GM23338 (cell line): ENCODE data around the gene REXO2. TPM values are rescaled to one million over a fixed set of nuclear protein-coding genes. Genes with fewer than 3 reads are reported as not detected.

Experiments
- ATAC-seq: fragments of 200-7000 bp; cut with Tn5 transposase; 3 replicates; pipeline ENCODE4 v1.9.1; 2020
- DNase-seq: peaks from one replicate; pipeline ENCODE4 v3.0.0-alpha.2; 2015; ENCODE audit warnings: low spot score
- H2AFZ ChIP-seq: fragments of 200-600 bp; sonication (generic); 2 replicates; pipeline ENCODE4 v1.8.0; 2016; ENCODE audit warnings: antibody characterized with exemption, mild to moderate bottlenecking, moderate library complexity
- H3F3A ChIP-seq: fragments of 200-600 bp; sonication (generic); replicated peaks from 2 replicates; pipeline ENCODE4 v1.8.0; 2017; ENCODE audit warnings: antibody characterized with exemption, mixed run types, low read depth
- H3K27ac ChIP-seq: fragments of 200-600 bp; sonication (generic); 2 replicates; pipeline ENCODE4 v1.6.1; 2016; ENCODE audit warnings: low read depth
- H3K27me3 ChIP-seq: fragments of 200-600 bp; sonication (generic); 2 replicates; pipeline ENCODE4 v1.8.0; 2016; ENCODE audit warnings: mild to moderate bottlenecking, mixed run types, moderate library complexity; ENCODE audit not compliant: insufficient read depth
- H3K36me3 ChIP-seq: fragments of 200-600 bp; sonication (generic); 2 replicates; pipeline ENCODE4 v1.8.0; 2016; ENCODE audit warnings: mild to moderate bottlenecking; ENCODE audit not compliant: insufficient read depth
- H3K4me1 ChIP-seq: fragments of 200-600 bp; sonication (generic); 2 replicates; pipeline ENCODE4 v1.8.0; 2016; ENCODE audit warnings: mild to moderate bottlenecking, moderate library complexity; ENCODE audit not compliant: insufficient read depth
- H3K4me2 ChIP-seq: fragments of 200-600 bp; sonication (generic); 2 replicates; pipeline ENCODE4 v1.7.1; 2017; ENCODE audit warnings: mixed run types
- H3K4me3 ChIP-seq: fragments of 200-600 bp; sonication (generic); 2 replicates; pipeline ENCODE4 v1.6.1; 2016; ENCODE audit warnings: mixed run types
- H3K79me2 ChIP-seq: fragments of 200-600 bp; sonication (generic); replicated peaks from 2 replicates; pipeline ENCODE4 v1.8.0; 2017; ENCODE audit warnings: mild to moderate bottlenecking; ENCODE audit not compliant: insufficient read depth
- H3K9me2 ChIP-seq: fragments of 200-600 bp; sonication (generic); 2 replicates; pipeline ENCODE4 v1.8.0; 2017; ENCODE audit not compliant: insufficient read depth
- H4K20me1 ChIP-seq: fragments of 200-600 bp; sonication (generic); replicated peaks from 2 replicates; pipeline ENCODE4 v1.8.0; 2017; ENCODE audit warnings: mild to moderate bottlenecking; ENCODE audit not compliant: insufficient read depth
- H3K27ac Mint-ChIP-seq: 2 replicates; pipeline ENCODE4 v1.8.0; 2020; ENCODE audit warnings: inconsistent platforms, mild to moderate bottlenecking, moderate library complexity, mixed read lengths
- H3K27me3 Mint-ChIP-seq: 3 replicates; pipeline ENCODE4 v1.8.0; 2022; ENCODE audit warnings: low read depth, mild to moderate bottlenecking, moderate library complexity, mixed read lengths, inconsistent platforms; ENCODE audit not compliant: insufficient read depth, poor library complexity
- H3K36me3 Mint-ChIP-seq: 3 replicates; pipeline ENCODE4 v1.8.0; 2021; ENCODE audit warnings: low read depth, mild to moderate bottlenecking, inconsistent platforms, moderate library complexity, mixed read lengths
- H3K4me1 Mint-ChIP-seq: 3 replicates; pipeline ENCODE4 v1.8.0; 2020; ENCODE audit warnings: mild to moderate bottlenecking, inconsistent platforms, mixed read lengths
- H3K4me3 Mint-ChIP-seq: 3 replicates; pipeline ENCODE4 v1.8.0; 2021; ENCODE audit warnings: moderate library complexity, mild to moderate bottlenecking, inconsistent platforms, mixed read lengths
- H3K9me3 Mint-ChIP-seq: 3 replicates; pipeline ENCODE4 v1.8.0; 2020; ENCODE audit warnings: moderate library complexity, mild to moderate bottlenecking, inconsistent platforms, mixed read lengths
- CREB1 ChIP-seq: fragments of 250-450 bp; sonication (Bioruptor Pico); IDR thresholded peaks from 2 replicates; pipeline ENCODE4 v1.5.0; 2020; ENCODE audit warnings: low read depth, mild to moderate bottlenecking, moderate library complexity
- CTCF ChIP-seq, 2 experiments: fragments of 200-600 bp in 1 of 2; sonication (generic) in 1 of 2; conservative IDR thresholded peaks; 2 replicates each; pipeline versions ENCODE4 v1.5.1 to v1.6.1; 2016 to 2017; ENCODE audit warnings: antibody characterized with exemption in 2 of 2, low read depth in 2 of 2, mild to moderate bottlenecking in 2 of 2, moderate library complexity in 1 of 2
- ETS1 ChIP-seq: IDR thresholded peaks from 2 replicates; pipeline ENCODE4 v1.6.1; 2016; ENCODE audit warnings: antibody characterized with exemption
- EZH2 ChIP-seq: fragments of 200-600 bp; sonication (generic); IDR thresholded peaks from one replicate; pipeline ENCODE4 v1.8.0; 2017; ENCODE audit warnings: antibody characterized with exemption, mild to moderate bottlenecking, low read depth; ENCODE audit not compliant: unreplicated experiment
- EZH2phosphoT487 ChIP-seq: fragments of 200-600 bp; sonication (generic); IDR thresholded peaks from one replicate; pipeline ENCODE4 v1.8.1; 2018; ENCODE audit warnings: antibody characterized with exemption; ENCODE audit not compliant: unreplicated experiment
- JUNB ChIP-seq: IDR thresholded peaks from one replicate; pipeline ENCODE4 v1.6.1; 2016; ENCODE audit warnings: antibody characterized with exemption; ENCODE audit not compliant: unreplicated experiment
- NANOG ChIP-seq: IDR thresholded peaks from 2 replicates; pipeline ENCODE4 v1.6.1; 2016; ENCODE audit warnings: antibody characterized with exemption, borderline replicate concordance
- POLR2AphosphoS5 ChIP-seq: IDR thresholded peaks from 2 replicates; pipeline ENCODE4 v1.6.1; 2016; ENCODE audit warnings: antibody characterized with exemption, low read depth
- REST ChIP-seq: IDR thresholded peaks from one replicate; pipeline ENCODE4 v1.6.1; 2018; ENCODE audit warnings: antibody characterized with exemption; ENCODE audit not compliant: unreplicated experiment
- STAT1 ChIP-seq: IDR thresholded peaks from one replicate; pipeline ENCODE4 v1.6.1; 2016; ENCODE audit warnings: antibody characterized with exemption; ENCODE audit not compliant: unreplicated experiment
- ZNF114 ChIP-seq: fragments of 250-450 bp; sonication (Bioruptor Pico); IDR thresholded peaks from 2 replicates; pipeline ENCODE4 v1.5.0; 2020; ENCODE audit warnings: mild to moderate bottlenecking, moderate library complexity
- ZNF331 ChIP-seq: fragments of 250-450 bp; sonication (Bioruptor Pico); IDR thresholded peaks from 2 replicates; pipeline ENCODE4 v1.5.0; 2020; ENCODE audit warnings: low read depth, mild to moderate bottlenecking, moderate library complexity
- polyA plus RNA-seq: library from polyadenylated mRNA; unstranded; fragments of >200 nt; fragmentation: Nextera tagmentation; extraction: Ambion mirVana; gene quantifications from 2 replicates; pipeline ENCODE4 v1.2.1, GENCODE V29; 2016
- total RNA-seq: library from RNA; depleted of rRNA; stranded (reverse); fragments of >200 nt; shearing (Covaris generic); gene quantifications from 2 replicates; pipeline ENCODE4 v1.2.3, GENCODE V29; 2014

Gene REXO2
- total and polyA plus RNA-seq, 2 experiments from 2014 or later, result 122 to 245 TPM

GRCh38 chr11:114426280-114426679, 13.0 kb upstream of the REXO2 start (continued):
- no peak for TF ChIP-seq CTCF (conservative IDR thresholded peaks at IDR 0.05; ENCODE audit: low read depth in 2 of 2)
- no peak for TF ChIP-seq ETS1
- TF ChIP-seq ZNF114 (CRISPR knock-in tag), result no peak
- no peak for TF ChIP-seq POLR2AphosphoS5
- TF ChIP-seq EZH2, result no peak
- TF ChIP-seq REST, result no peak
- no peak for TF ChIP-seq JUNB

- Histone ChIP-seq H3K4me3 (no peak overlapping the region), H2AFZ (peak overlapping the region; percentile 8), H4K20me1 (no peaks in the 10 kb centered on the region), H3K27ac (no peak overlapping the region), H3K79me2 (no peaks in the 10 kb centered on the region), H3K27me3 (no peaks in the 10 kb centered on the region), H3K4me1 (peaks cover 2% of the 10 kb centered on the region; the same call in 1 of the 2 replicates), H3F3A (no peaks in the 10 kb centered on the region), H3K9me2 (no peaks in the 10 kb centered on the region), H3K36me3 (no peaks in the 10 kb centered on the region), H3K4me2 (no peak overlapping the region)
- Mint-ChIP-seq H3K27ac (0 out of 2 replicates have a peak overlapping the region, but pooled peaks have one; percentile 1), H3K9me3 (no peaks in the 10 kb centered on the region), H3K4me1 (peaks cover 11% of the 10 kb centered on the region), H3K36me3 (no peaks in the 10 kb centered on the region), H3K4me3 (no peak overlapping the region), H3K27me3 (no peaks in the 10 kb centered on the region)
- ATAC-seq (no peak), DNase-seq (no peak)
- no peak for TF ChIP-seq EZH2
- no peak for TF ChIP-seq REST
- no peak for TF ChIP-seq NANOG
- TF ChIP-seq STAT1, result no peak
- TF ChIP-seq ETS1, result no peak
- TF ChIP-seq ZNF331 (CRISPR knock-in tag), result no peak
- no peak for TF ChIP-seq ZNF114 (CRISPR knock-in tag)
- TF ChIP-seq JUNB, result no peak
- TF ChIP-seq CREB1 (CRISPR knock-in tag), result no peak
- no peak for TF ChIP-seq EZH2phosphoT487
- no peak for TF ChIP-seq POLR2AphosphoS5
Measured at GRCh38 chr11:114430290-114430689, 9.0 kb upstream of the REXO2 start.
